Neuron (in vitro differentiated cells): ENCODE data around the gene CCDC85A.
"Not testable (repeated sequence)": the region's sequence is repeated elsewhere in the genome, so short reads cannot be mapped to it uniquely, and the experiment has no call there.

Experiments
- H2AFZ ChIP-seq: one replicate; pipeline ENCODE4 v1.6.1; 2013; ENCODE audit warnings: low read depth, mild to moderate bottlenecking, inconsistent platforms, low read length, moderate library complexity
- H3K27me3 ChIP-seq: one replicate; pipeline ENCODE4 v1.6.1; 2013; ENCODE audit warnings: low read length; ENCODE audit not compliant: insufficient read depth
- H3K36me3 ChIP-seq: one replicate; pipeline ENCODE4 v1.6.1; 2013; ENCODE audit warnings: low read length; ENCODE audit not compliant: insufficient read depth
- H3K4me1 ChIP-seq: one replicate; pipeline ENCODE4 v1.6.1; 2013; ENCODE audit warnings: low read length; ENCODE audit not compliant: insufficient read depth
- H3K4me3 ChIP-seq: 2 replicates; pipeline ENCODE4 v1.5.1; 2013; ENCODE audit warnings: mild to moderate bottlenecking, low read length, moderate library complexity
- H3K9me3 ChIP-seq: one replicate; pipeline ENCODE4 v1.6.1; 2013; ENCODE audit warnings: low read length

The CCDC85A gene

DNA sequence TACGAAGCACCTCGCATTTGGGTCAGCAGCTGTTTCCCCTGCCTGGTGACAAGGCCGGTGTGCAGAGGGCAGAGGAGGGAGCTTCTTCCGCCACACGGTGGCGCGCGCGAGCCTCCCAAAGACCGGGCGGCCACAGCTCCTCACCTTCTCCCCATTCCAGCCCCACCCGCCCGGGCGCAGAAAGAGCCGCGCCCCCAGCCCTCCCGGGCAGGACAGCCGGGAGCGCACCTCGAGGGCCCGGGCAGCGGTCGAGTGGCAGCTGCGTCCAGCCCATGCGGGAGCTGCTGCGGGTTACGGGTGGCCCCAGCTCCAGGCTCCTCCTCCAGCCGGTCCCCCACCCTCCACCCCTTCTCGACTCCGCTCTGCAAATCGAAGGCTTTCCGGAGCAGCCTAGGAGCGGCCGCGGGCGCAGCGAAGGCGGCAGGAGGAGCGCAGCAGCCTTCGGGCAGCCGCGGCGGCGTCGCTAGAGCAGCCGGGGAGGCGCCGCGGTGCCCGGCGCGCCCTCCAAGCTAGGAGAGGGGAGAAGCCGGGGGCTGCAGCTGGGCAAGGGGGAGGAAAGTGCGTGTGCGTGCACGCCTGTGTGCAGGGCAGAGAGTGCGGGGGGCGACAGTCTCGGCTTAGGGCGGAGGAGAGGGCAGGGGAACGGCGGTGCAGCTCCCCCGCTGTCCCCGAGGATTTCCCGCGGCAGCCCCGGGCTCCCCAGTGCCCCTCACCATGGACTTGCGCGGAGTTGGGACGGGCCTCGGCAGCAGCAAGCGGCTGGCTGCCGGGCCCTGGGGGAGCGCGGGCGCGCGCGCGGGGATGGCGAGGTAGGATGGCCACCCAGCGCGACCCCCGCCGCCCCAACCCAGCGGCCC is at the start of gene CCDC85A:
TSS of gene CCDC85A (plus strand) at position 348 of the 857 bp plus-strand sequence. CDS start 635 bp downstream, outside the sequence.
- peaks cover 61% of the 10 kb centered on the region for H3K27me3 ChIP-seq
- H3K9me3 ChIP-seq: no peaks in the 10 kb centered on the region
- peak within 1 kb of the TSS; percentile 28 for H3K4me3 ChIP-seq
- no peaks in the 10 kb centered on the region for H3K36me3 ChIP-seq
- peak within 1 kb of the TSS; percentile 93 for H2AFZ ChIP-seq
- H3K4me1 ChIP-seq: peaks cover 4% of the 10 kb centered on the region

DNA sequence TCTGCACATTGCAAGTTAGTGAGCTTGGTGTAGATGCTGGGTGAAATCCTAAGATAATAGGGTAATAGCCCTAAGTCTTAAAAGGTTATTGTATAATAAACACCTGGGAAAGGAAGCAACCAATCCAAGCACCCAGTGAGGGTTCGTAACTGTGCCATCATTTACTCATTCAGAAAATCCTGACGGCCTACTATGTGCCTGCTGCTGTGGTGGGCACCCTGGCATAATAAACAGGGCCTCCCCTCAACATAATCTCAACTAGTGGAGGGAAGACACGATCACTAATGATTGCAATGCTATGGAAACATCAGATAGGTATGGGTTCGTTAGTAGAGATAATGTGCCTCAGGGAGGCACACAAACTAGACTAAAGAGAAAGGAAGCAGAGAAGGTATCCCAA is 48.9 kb upstream of the CCDC85A start:
- Histone ChIP-seq H3K9me3 (no peaks in the 10 kb centered on the region), H3K36me3 (no peaks in the 10 kb centered on the region), H3K4me3 (no peak overlapping the region), H3K27me3 (no peaks in the 10 kb centered on the region), H3K4me1 (no peaks in the 10 kb centered on the region), H2AFZ (no peak overlapping the region)

DNA sequence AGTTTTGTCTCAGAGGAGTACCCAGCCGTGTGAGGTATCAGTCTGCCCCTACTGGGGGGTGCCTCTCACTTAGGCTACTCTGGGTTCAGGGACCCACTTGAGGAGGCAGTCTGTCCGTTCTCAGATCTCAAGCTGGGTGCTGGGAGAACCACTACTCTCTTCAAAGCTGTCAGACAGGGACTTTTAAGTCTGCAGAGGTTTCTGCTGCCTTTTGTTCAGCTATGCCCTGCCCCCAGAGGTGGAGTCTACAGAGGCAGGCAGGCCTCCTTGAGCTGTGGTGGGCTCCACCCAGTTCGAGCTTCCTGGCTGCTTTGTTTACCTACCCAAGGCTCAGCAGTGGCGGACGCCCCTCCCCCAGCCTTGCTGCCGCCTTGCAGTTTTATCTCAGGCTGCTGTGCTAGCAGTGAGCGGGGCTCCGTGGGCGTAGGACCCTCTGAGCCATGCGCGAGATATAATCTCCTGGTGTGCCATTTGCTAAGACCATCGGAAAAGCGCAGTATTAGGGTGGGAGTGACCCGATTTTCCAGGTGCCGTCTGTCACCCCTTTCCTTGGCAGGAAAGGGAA is 41.2 kb upstream of the CCDC85A start:
- H3K27me3 ChIP-seq, H3K36me3 ChIP-seq, H3K9me3 ChIP-seq, H3K4me1 ChIP-seq, H2AFZ ChIP-seq, H3K4me3 ChIP-seq: not testable (repeated sequence)

DNA sequence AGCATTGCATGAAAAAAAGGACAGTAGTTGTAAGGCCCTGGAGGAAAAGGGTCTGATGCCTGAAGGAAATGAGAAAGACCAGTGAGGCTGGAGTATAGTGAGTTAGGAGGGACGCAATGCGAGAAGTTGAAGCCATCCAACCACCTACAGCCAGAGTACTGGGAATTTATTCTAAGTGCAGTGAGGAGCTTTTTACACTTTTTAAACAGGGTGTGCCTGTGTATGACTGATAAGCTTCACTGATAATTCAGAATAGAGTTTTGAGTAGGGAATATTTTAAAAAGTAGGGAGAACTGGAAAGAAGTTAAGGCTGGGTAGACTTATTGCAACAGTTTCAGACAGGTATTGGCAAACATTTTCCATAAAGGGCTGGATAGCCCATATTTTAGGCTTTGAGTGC is 35.9 kb upstream of the CCDC85A start:
- Histone ChIP-seq H2AFZ (no peak overlapping the region), H3K4me1 (no peaks in the 10 kb centered on the region), H3K4me3 (no peak overlapping the region), H3K27me3 (no peaks in the 10 kb centered on the region), H3K9me3 (no peaks in the 10 kb centered on the region), H3K36me3 (no peaks in the 10 kb centered on the region)

- no peaks in the 10 kb centered on the region for H3K36me3 ChIP-seq
- H2AFZ ChIP-seq: no peak overlapping the region
- no peaks in the 10 kb centered on the region for H3K4me1 ChIP-seq
- no peak overlapping the region for H3K4me3 ChIP-seq
- H3K27me3 ChIP-seq: no peaks in the 10 kb centered on the region
- no peaks in the 10 kb centered on the region for H3K9me3 ChIP-seq
Measured at GRCh38 chr2:56148825-56149224, 35.0 kb upstream of the CCDC85A start.

- Histone ChIP-seq H3K36me3 (no peaks in the 10 kb centered on the region), H3K27me3 (no peaks in the 10 kb centered on the region)
Measured at GRCh38 chr2:56151841-56152240, 31.9 kb upstream of the CCDC85A start.

DNA sequence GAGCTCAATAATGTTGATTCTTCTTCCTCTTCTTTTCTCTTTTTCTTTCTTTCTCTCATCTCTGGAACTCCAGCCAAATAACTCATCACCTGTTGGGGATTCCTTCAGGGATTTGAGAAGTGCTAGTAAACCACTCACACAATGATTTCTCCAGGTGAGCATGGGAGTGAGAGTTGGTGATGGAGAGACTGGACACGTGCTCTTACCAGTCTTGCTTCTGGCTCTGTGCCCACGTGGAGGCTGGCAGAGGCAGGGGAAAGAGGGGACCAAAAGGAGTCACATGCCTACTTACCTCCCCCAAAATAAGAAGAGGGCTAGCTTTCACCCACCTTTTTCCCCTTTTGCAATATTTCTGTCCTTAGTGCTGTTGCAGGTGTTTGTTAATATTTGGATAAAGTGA is 28.6 kb upstream of the CCDC85A start:
- Histone ChIP-seq H3K9me3 (no peaks in the 10 kb centered on the region), H3K27me3 (no peaks in the 10 kb centered on the region), H3K4me1 (no peaks in the 10 kb centered on the region), H3K36me3 (no peaks in the 10 kb centered on the region), H3K4me3 (no peak overlapping the region), H2AFZ (no peak overlapping the region)

More at GRCh38 chr2:56151841-56152240, 31.9 kb upstream of the CCDC85A start:
- H3K4me3 ChIP-seq: no peak overlapping the region
- H3K4me1 ChIP-seq: no peaks in the 10 kb centered on the region
- H2AFZ ChIP-seq: no peak overlapping the region
- H3K9me3 ChIP-seq: no peaks in the 10 kb centered on the region

- H3K4me3 ChIP-seq, H3K4me1 ChIP-seq, H3K36me3 ChIP-seq, H2AFZ ChIP-seq, H3K27me3 ChIP-seq, H3K9me3 ChIP-seq: not testable (repeated sequence)
Measured at GRCh38 chr2:56159875-56160274, 23.9 kb upstream of the CCDC85A start.

DNA sequence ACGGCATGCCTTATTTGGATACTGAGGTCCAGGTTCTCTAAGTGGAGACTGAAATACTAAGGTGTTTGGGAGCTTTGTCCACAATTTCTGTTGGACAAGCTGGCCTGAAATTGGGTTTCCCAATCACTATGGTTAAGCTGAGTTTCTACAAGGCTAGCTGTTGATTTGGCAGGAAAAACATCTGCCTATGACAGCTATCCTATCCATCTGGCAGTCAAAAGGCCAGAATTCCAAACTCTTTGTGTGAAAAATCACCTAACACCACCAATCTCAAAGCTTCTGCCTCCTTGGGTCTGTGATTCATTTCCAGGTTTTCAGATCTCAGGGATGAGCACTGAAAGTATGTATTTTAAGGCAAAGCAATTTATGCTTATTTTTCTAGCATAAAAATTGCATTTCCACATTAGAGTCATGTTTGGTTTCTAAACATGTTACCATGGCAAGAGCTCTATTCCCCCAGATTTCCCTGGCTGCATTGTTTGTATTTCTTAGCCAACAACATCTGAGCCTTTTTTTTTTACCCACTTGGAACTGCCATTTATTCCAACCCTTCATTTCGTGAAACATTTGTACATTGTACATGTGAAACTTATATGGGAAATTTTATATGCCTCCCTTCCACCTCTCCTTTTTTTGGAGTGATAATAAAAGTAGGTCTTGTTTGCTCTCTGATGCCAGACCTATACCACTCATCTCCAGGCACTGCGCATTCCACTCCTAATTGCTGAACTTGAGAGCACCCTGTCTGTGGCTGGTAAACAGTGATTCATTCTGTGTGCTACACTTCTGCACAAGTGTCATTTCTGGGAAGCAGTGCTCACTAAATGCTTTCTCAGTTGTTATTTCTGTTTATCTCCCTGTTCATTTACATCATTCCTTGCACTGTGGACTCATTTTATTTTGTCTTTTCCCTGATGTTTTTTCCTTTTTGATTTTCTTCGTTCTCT is 15.9 kb upstream of the CCDC85A start:
- Histone ChIP-seq H2AFZ (no peak overlapping the region), H3K4me1 (no peaks in the 10 kb centered on the region), H3K36me3 (no peaks in the 10 kb centered on the region), H3K27me3 (no peaks in the 10 kb centered on the region), H3K9me3 (no peaks in the 10 kb centered on the region), H3K4me3 (no peak overlapping the region)

DNA sequence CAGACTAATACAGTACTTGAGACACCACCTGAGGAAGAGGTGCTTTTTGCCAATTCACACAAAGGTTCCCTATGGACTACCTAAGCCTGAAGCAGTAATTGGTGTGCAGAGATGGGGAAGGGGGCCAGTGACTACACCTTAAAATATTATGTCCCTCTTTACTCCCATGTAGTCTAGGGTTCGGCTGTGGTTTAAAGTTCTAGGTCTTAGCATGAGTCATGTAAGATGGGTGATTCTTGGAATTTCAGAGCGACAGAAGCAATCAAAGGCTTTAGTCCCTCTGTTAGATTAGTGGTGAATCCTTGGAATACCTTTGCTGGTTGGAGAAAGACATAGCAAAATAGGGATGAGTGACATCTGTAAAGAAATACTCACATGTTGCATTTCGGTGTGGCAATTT is 14.3 kb upstream of the CCDC85A start:
- no peaks in the 10 kb centered on the region for H3K9me3 ChIP-seq
- H3K27me3 ChIP-seq: no peaks in the 10 kb centered on the region
- H3K36me3 ChIP-seq: no peaks in the 10 kb centered on the region
- no peak overlapping the region for H2AFZ ChIP-seq
- no peaks in the 10 kb centered on the region for H3K4me1 ChIP-seq
- no peak overlapping the region for H3K4me3 ChIP-seq

GRCh38 chr2:56170504-56170903 is 13.3 kb upstream of the CCDC85A start:
- no peak overlapping the region for H2AFZ ChIP-seq
- H3K4me1 ChIP-seq: no peaks in the 10 kb centered on the region
- H3K36me3 ChIP-seq: no peaks in the 10 kb centered on the region
- H3K27me3 ChIP-seq: no peaks in the 10 kb centered on the region
- H3K4me3 ChIP-seq: no peak overlapping the region
- no peaks in the 10 kb centered on the region for H3K9me3 ChIP-seq

- no peaks in the 10 kb centered on the region for H3K36me3 ChIP-seq
- no peaks in the 10 kb centered on the region for H3K4me1 ChIP-seq
- H3K4me3 ChIP-seq: no peak overlapping the region
- no peak overlapping the region for H2AFZ ChIP-seq
- no peaks in the 10 kb centered on the region for H3K9me3 ChIP-seq
- H3K27me3 ChIP-seq: no peaks in the 10 kb centered on the region
Measured at GRCh38 chr2:56170988-56171387, 12.8 kb upstream of the CCDC85A start.

GRCh38 chr2:56175779-56176178 is 8.0 kb upstream of the CCDC85A start:
- H3K27me3 ChIP-seq: peaks cover 4% of the 10 kb centered on the region
- H3K4me1 ChIP-seq: no peaks in the 10 kb centered on the region
- no peaks in the 10 kb centered on the region for H3K9me3 ChIP-seq
- no peak overlapping the region for H2AFZ ChIP-seq
- H3K36me3 ChIP-seq: no peaks in the 10 kb centered on the region
- no peak overlapping the region for H3K4me3 ChIP-seq
